GM12878 (cell line): ENCODE results near the gene TLR9. TPM values are rescaled to one million over a fixed set of nuclear protein-coding genes. Genes with fewer than 3 reads are reported as not detected.
"Not testable (repeated sequence)": the region's sequence is repeated elsewhere in the genome, so short reads cannot be mapped to it uniquely, and the experiment has no call there.

ENCODE experiments used
- ATAC-seq: fragments of 200-7000 bp; cut with Tn5 transposase; 3 replicates; pipeline ENCODE4 v1.9.1; 2020; ENCODE audit warnings: mild to moderate bottlenecking, moderate library complexity
- BruUV-seq: library from RNA; stranded (reverse); fragments of 400-500 nt; replicated peaks from 2 replicates; lab custom pipeline; 2021; lab: Mats Ljungman, UMichigan
- CTCF ChIA-PET: fragments of 300-600 bp; sonication (Branson Sonifier 250); formaldehyde crosslinking; extraction: SDS; loops from one replicate; lab custom pipeline; 2021; ENCODE audit warnings: inconsistent platforms; lab: Yijun Ruan, JAX
- POLR2A ChIA-PET: fragments of 350-600 bp; formaldehyde crosslinking; extraction: SDS; loops from one replicate; lab custom pipeline; 2021; ENCODE audit warnings: inconsistent platforms; lab: Charles Lee
- RAD21 ChIA-PET: fragments of 300-600 bp; sonication (Branson Sonifier 250); formaldehyde crosslinking; loops from one replicate; lab custom pipeline; 2023; ENCODE audit warnings: antibody characterized with exemption; ENCODE audit not compliant: unreplicated experiment; lab: Charles Lee
- SMC1A ChIA-PET: fragments of 300-600 bp; sonication (Branson Sonifier 250); formaldehyde crosslinking; loops from one replicate; lab custom pipeline; 2023; ENCODE audit not compliant: unreplicated experiment, uncharacterized antibody; lab: Charles Lee
- DNase-seq: peaks from one replicate; pipeline ENCODE4 v3.0.0-alpha.2; 2011; ENCODE audit warnings: low read depth, low spot score
- FAIRE-seq: peaks from 3 replicates; lab custom pipeline; 2011; peaks lifted over from hg19 to GRCh38; lab: Jason Lieb, UNC
- H2AFZ ChIP-seq: 2 replicates; pipeline ENCODE4 v1.6.0; 2011; ENCODE audit warnings: low read depth, low read length, control low read depth; ENCODE audit not compliant: control insufficient read depth
- H3K27ac ChIP-seq: 2 replicates; pipeline ENCODE4 v1.5.1; 2011; ENCODE audit warnings: control low read depth; ENCODE audit not compliant: control insufficient read depth, insufficient read depth
- H3K27me3 ChIP-seq, 2 experiments: replicated peaks in 1 of 2; 2 replicates each; pipeline versions ENCODE4 v1.6.0 to v1.6.1; 2011; ENCODE audit warnings: low read length in 1 of 2; ENCODE audit not compliant: control insufficient read depth in 2 of 2, insufficient read depth in 2 of 2
- H3K36me3 ChIP-seq, 2 experiments: 2 replicates each; pipeline ENCODE4 v1.5.1; 2011; ENCODE audit warnings: low read length in 1 of 2; ENCODE audit not compliant: control insufficient read depth in 2 of 2, insufficient read depth in 2 of 2
- H3K4me1 ChIP-seq: 2 replicates; pipeline ENCODE4 v1.6.1; 2011; ENCODE audit warnings: mild to moderate bottlenecking, low read length, moderate library complexity, mixed read lengths; ENCODE audit not compliant: control insufficient read depth, insufficient read depth
- H3K4me2 ChIP-seq: 2 replicates; pipeline ENCODE4 v1.6.0; 2011; ENCODE audit warnings: control low read depth; ENCODE audit not compliant: control insufficient read depth, insufficient read depth
- H3K4me3 ChIP-seq: fragments of 200-600 bp; sonication (generic); 2 replicates; pipeline ENCODE4 v1.5.1; 2016
- H3K79me2 ChIP-seq: 2 replicates; pipeline ENCODE4 v1.6.0; 2011; ENCODE audit warnings: low read length; ENCODE audit not compliant: control insufficient read depth, insufficient read depth
- H3K9ac ChIP-seq: 2 replicates; pipeline ENCODE4 v1.8.0; 2011; ENCODE audit warnings: low read length, control low read depth, mixed read lengths; ENCODE audit not compliant: control insufficient read depth, insufficient read depth
- H3K9me3 ChIP-seq: replicated peaks from 3 replicates; pipeline ENCODE4 v1.5.1; 2011; ENCODE audit warnings: mild to moderate bottlenecking, low read length; ENCODE audit not compliant: control insufficient read depth, insufficient read depth
- H4K20me1 ChIP-seq: 2 replicates; pipeline ENCODE4 v1.6.0; 2011; ENCODE audit not compliant: control insufficient read depth, insufficient read depth
- CBFB ChIP-seq: IDR thresholded peaks from 2 replicates; pipeline ENCODE4 v1.6.1; 2016; ENCODE audit warnings: antibody characterized with exemption, low read depth
- CHD4 ChIP-seq: fragments of 200-600 bp; sonication (generic); IDR thresholded peaks from 2 replicates; pipeline ENCODE4 v1.6.1; 2016; ENCODE audit warnings: mild to moderate bottlenecking
- EP300 ChIP-seq, 2 experiments: fragments of 150-350 bp in 1 of 2; IDR thresholded peaks; 2 replicates each; pipeline ENCODE4 v1.6.1; 2011 to 2012; ENCODE audit warnings: low read depth in 2 of 2, low read length in 2 of 2, borderline replicate concordance in 1 of 2, improper control_type of control experiment in 1 of 2, inconsistent platforms in 1 of 2; ENCODE audit not compliant: control insufficient read depth in 1 of 2
- HDGF ChIP-seq: fragments of 450-650 bp; IDR thresholded peaks from 2 replicates; pipeline ENCODE4 v1.6.1; 2016; ENCODE audit warnings: antibody characterized with exemption
- IRF4 ChIP-seq: IDR thresholded peaks from 2 replicates; pipeline ENCODE4 v1.6.1; 2011; ENCODE audit warnings: low read depth, low read length
- MTA3 ChIP-seq: IDR thresholded peaks from 2 replicates; pipeline ENCODE4 v1.6.1; 2012; ENCODE audit warnings: low read length, inconsistent platforms, borderline replicate concordance
- MYB ChIP-seq: fragments of 150-350 bp; IDR thresholded peaks from 2 replicates; pipeline ENCODE4 v1.6.1; 2014; ENCODE audit warnings: mild to moderate bottlenecking, low read depth, low read length, borderline replicate concordance
- POU2F2 ChIP-seq: IDR thresholded peaks from 3 replicates; pipeline ENCODE4 v1.6.1; 2011; ENCODE audit warnings: low read depth, mild to moderate bottlenecking, low read length, borderline replicate concordance
- STAT1 ChIP-seq: fragments of 450-650 bp; conservative IDR thresholded peaks from 2 replicates; pipeline ENCODE4 v1.6.1; 2014; ENCODE audit warnings: antibody characterized with exemption, mild to moderate bottlenecking
- WGBS: methylation state at CpG from one replicate; pipeline ENCODE4 v1.1.6; 2016; ENCODE audit warnings: low lambda C conversion rate; ENCODE audit not compliant: insufficient replicate concordance, insufficient coverage; ENCODE audit errors: missing lambda C conversion rate; 5-methylcytosine and 5-hydroxymethylcytosine counted together
- in situ Hi-C: fragments of 300-500 bp; cut with MboI; formaldehyde crosslinking; loops from 9 replicates; pipeline ENCODE4 v1.14.3; 2018; ENCODE audit warnings: mixed read lengths
- intact Hi-C: fragments of 100-400 bp; cut with micrococcal nuclease; formaldehyde crosslinking; loops from one replicate; pipeline ENCODE4 v1.14.2; 2022; ENCODE audit not compliant: unreplicated experiment
- polyA plus RNA-seq, 11 experiments: library from polyadenylated mRNA; depleted of rRNA in 4 of 11; unstranded in 6 of 11; stranded (reverse) in 5 of 11; fragments of >200 nt; fragmentation: Nextera tagmentation in 4 of 11; fragmentation: Illumina TruSeq in 1 of 11; extraction: Ambion mirVana in 4 of 11; extraction: Trizol in 1 of 11; gene quantifications; 1 replicate in 1 of 11; 2 replicates in 10 of 11; pipeline versions ENCODE4 v1.2.1 to v1.2.3, GENCODE V29; 2011 to 2016; ENCODE audit warnings: inconsistent platforms in 2 of 11, missing spikeins in 2 of 11, low read depth in 1 of 11
- total RNA-seq, 4 experiments: library from RNA; depleted of rRNA in 3 of 4; stranded (reverse); fragments of >200 nt in 3 of 4; fragmentation: Illumina TruSeq in 1 of 4; extraction: Trizol in 1 of 4; gene quantifications; 2 replicates each; pipeline versions ENCODE4 v1.2.1 to v1.2.3, GENCODE V29; 2013 to 2021
- TF ChIP-seq, protein P1 (sequence below): fragments of 450-650 bp; IDR thresholded peaks from 2 replicates; pipeline ENCODE4 v1.6.1; 2016; ENCODE audit warnings: mild to moderate bottlenecking
- TF ChIP-seq, protein P2 (sequence below): IDR thresholded peaks from 2 replicates; pipeline ENCODE4 v1.6.1; 2012; ENCODE audit warnings: low read depth, low read length, improper control_type of control experiment
- TF ChIP-seq, protein P3 (sequence below): fragments of 450-650 bp; IDR thresholded peaks from 2 replicates; pipeline ENCODE4 v1.6.1; 2018; ENCODE audit warnings: mild to moderate bottlenecking, low read depth, moderate library complexity; ENCODE audit not compliant: partially characterized antibody

TLR9 gene
- total and polyA plus RNA-seq, 10 of the 15 experiments (the other 5 are each of a cell fraction or from before 2014, with no cell fraction given): 0.10 to 4.8 (median 0.53) TPM; not detected in 1

DNA sequence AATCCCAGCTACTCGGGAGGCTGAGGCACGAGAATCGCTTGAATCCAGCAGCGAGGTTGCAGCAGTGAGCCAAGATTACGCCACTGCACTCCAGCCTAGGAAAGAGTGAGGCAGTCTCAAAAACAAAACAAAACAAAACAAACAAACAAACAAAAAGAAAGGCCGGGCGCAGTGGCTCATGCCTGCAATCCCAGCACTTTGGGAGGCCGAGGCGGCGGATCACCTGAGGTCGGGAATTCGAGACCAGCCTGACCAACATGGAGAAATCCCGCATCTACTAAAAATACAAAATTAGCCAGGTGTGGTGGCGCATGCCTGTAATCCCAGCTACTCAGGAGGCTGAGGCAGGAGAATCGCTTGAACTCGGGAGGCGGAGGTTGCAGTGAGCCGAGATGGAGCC is 49.3 kb upstream of the TLR9 start:
- ATAC-seq, H3K27me3 ChIP-seq, H3K9ac ChIP-seq, H4K20me1 ChIP-seq, in situ Hi-C loops, intact Hi-C loops, H3K9me3 ChIP-seq, DNase-seq, H3K27ac ChIP-seq, H2AFZ ChIP-seq, FAIRE-seq, H3K36me3 ChIP-seq, CTCF ChIA-PET, BruUV-seq: not testable (repeated sequence)
- SMC1A ChIA-PET: interaction anchor here (1.4 kb wide), 1 partner anchor 34 kb away, joined by 4 read pairs; no protein-coding TSS in a partner anchor
- H3K4me1 ChIP-seq: peaks cover 10% of the 10 kb centered on the region
- 0 out of 2 replicates have a peak overlapping the region, but pooled peaks have one; percentile 2 for H3K4me2 ChIP-seq
- TF ChIP-seq, protein P1, sequence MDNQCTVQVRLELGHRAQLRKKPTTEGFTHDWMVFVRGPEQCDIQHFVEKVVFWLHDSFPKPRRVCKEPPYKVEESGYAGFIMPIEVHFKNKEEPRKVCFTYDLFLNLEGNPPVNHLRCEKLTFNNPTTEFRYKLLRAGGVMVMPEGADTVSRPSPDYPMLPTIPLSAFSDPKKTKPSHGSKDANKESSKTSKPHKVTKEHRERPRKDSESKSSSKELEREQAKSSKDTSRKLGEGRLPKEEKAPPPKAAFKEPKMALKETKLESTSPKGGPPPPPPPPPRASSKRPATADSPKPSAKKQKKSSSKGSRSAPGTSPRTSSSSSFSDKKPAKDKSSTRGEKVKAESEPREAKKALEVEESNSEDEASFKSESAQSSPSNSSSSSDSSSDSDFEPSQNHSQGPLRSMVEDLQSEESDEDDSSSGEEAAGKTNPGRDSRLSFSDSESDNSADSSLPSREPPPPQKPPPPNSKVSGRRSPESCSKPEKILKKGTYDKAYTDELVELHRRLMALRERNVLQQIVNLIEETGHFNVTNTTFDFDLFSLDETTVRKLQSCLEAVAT: peak; percentile 85
- peaks cover 89% of the 10 kb centered on the region for H3K79me2 ChIP-seq
- peak overlapping the region; percentile 44 for H3K4me3 ChIP-seq
- POLR2A ChIA-PET: interaction anchor here (1.1 kb wide), 1 partner anchor 24 kb away, joined by 4 read pairs; no protein-coding TSS in a partner anchor
- WGBS: 86% methylated on average over 18 of the region's 18 CpGs
- RAD21 ChIA-PET: interaction anchor here (1.3 kb wide), 1 partner anchor 8 kb away, joined by 3 read pairs; no protein-coding TSS in a partner anchor

DNA sequence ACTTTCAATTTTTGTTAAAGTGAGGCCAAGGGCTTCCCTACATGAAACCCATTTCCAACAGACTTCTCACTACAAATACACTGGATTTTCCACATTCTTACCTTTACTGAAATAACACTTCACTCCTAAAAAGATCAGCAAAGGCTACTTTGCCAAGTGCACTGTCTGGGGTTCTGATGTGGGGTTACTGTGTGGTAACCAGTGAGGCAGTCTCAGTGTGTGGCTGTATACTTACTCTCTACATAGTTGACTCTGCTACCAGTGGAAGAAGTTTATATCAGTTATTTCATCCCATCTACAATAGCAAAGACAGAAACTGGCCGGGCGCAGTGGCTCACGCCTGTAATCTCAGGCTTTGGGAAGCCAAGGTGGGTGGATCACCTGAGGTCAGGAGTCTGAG is 47.4 kb upstream of the TLR9 start:
- H3K9ac ChIP-seq: no peak overlapping the region; the same call in 1 of the 2 replicates
- 0 out of 3 replicates have a peak, but pooled peaks have one; percentile 12 for ATAC-seq
- ChIA-PET POLR2A (interaction anchor here (0.9 kb wide), 1 partner anchor 52 kb away, joined by 3 read pairs; no protein-coding TSS in a partner anchor), CTCF (interaction anchor here (0.7 to 2.3 kb wide), 7 partner anchors 13 to 48 kb away, joined by 3 to 9 read pairs (median 5); partner anchors contain the start of gene TLR9), SMC1A (interaction anchor here (0.7 to 2.4 kb wide), 4 partner anchors 9 to 83 kb away, joined by 3 to 6 read pairs (median 4); no protein-coding TSS in a partner anchor), RAD21 (interaction anchor here (2.2 kb wide), 1 partner anchor 53 kb away, joined by 11 read pairs; no protein-coding TSS in a partner anchor)
- intact Hi-C loops (no loop called here), in situ Hi-C loops (no loop called here)
- H3K79me2 ChIP-seq: peaks cover 91% of the 10 kb centered on the region
- peaks cover 8 to 16% of the 10 kb centered on the region in 2 experiments; a peak in 3 of 4 replicates for H3K36me3 ChIP-seq
- 100% methylated on average over 3 of the region's 3 CpGs for whole genome bisulfite sequencing
- FAIRE-seq: no peak
- no peak for DNase-seq
- H3K4me1 ChIP-seq: peaks cover 10% of the 10 kb centered on the region
- no peaks in the 10 kb centered on the region for H3K27me3 ChIP-seq
- 0 out of 2 replicates have a peak overlapping the region, but pooled peaks have one; percentile 20 for H3K4me3 ChIP-seq
- H3K4me2 ChIP-seq: peak overlapping the region; percentile 67
- H2AFZ ChIP-seq: no peak overlapping the region
- no peaks in the 10 kb centered on the region for H3K9me3 ChIP-seq
- BruUV-seq: no TSS peak
- no peaks in the 10 kb centered on the region for H4K20me1 ChIP-seq
- H3K27ac ChIP-seq: no peak overlapping the region
- no peak for TF ChIP-seq POU2F2
- TF ChIP-seq STAT1: no peak
- TF ChIP-seq CBFB: no peak
- TF ChIP-seq HDGF: no peak
- no peak for TF ChIP-seq IRF4
- TF ChIP-seq CHD4: no peak
- TF ChIP-seq MYB: no peak
- TF ChIP-seq MTA3: no peak
- TF ChIP-seq, protein P2, sequence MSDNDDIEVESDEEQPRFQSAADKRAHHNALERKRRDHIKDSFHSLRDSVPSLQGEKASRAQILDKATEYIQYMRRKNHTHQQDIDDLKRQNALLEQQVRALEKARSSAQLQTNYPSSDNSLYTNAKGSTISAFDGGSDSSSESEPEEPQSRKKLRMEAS: no peak
- TF ChIP-seq, protein P3, sequence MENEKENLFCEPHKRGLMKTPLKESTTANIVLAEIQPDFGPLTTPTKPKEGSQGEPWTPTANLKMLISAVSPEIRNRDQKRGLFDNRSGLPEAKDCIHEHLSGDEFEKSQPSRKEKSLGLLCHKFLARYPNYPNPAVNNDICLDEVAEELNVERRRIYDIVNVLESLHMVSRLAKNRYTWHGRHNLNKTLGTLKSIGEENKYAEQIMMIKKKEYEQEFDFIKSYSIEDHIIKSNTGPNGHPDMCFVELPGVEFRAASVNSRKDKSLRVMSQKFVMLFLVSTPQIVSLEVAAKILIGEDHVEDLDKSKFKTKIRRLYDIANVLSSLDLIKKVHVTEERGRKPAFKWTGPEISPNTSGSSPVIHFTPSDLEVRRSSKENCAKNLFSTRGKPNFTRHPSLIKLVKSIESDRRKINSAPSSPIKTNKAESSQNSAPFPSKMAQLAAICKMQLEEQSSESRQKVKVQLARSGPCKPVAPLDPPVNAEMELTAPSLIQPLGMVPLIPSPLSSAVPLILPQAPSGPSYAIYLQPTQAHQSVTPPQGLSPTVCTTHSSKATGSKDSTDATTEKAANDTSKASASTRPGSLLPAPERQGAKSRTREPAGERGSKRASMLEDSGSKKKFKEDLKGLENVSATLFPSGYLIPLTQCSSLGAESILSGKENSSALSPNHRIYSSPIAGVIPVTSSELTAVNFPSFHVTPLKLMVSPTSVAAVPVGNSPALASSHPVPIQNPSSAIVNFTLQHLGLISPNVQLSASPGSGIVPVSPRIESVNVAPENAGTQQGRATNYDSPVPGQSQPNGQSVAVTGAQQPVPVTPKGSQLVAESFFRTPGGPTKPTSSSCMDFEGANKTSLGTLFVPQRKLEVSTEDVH: no peak
- no peak for TF ChIP-seq EP300 (IDR thresholded peaks at IDR 0.05; ENCODE audit: borderline replicate concordance in 1 of 2, control insufficient read depth in 1 of 2, low read depth in 2 of 2, low read length in 2 of 2)
